Limb (tissue), 2 donors: ENCODE measurements around the gene ENPP6.

ENCODE experiments used
- DNase-seq, 2 donors: peaks; one replicate each; pipeline ENCODE4 v3.0.0-alpha.2; 2016; ENCODE audit errors: extremely low spot score in 2 of 2

The ENPP6 gene

GRCh38 chr4:184217634-184218033 lies at the start of gene ENPP6:
ENPP6 (minus strand) TSS chr4:184217873; CDS start chr4:184217819, 54 bp downstream.
- DNase-seq, result no peak

GRCh38 chr4:184267206-184267608 lies 49.5 kb upstream of the ENPP6 start:
- no peak for DNase-seq

- DNase-seq, result no peak
These were observed 48.1 kb upstream of the ENPP6 start for GRCh38 chr4:184265546-184266351.

- peak; percentile 93 to 94 for DNase-seq
These were observed 46.4 kb upstream of the ENPP6 start for GRCh38 chr4:184263910-184264732.

GRCh38 chr4:184263461-184263860 lies 45.8 kb upstream of the ENPP6 start:
- DNase-seq, result no peak

- DNase-seq, result no peak
These were observed 45.2 kb upstream of the ENPP6 start for GRCh38 chr4:184262901-184263300.

GRCh38 chr4:184261246-184261645 lies 43.6 kb upstream of the ENPP6 start:
- no peak for DNase-seq

- no peak for DNase-seq
These were observed 42.2 kb upstream of the ENPP6 start for GRCh38 chr4:184259866-184260265.

GRCh38 chr4:184259081-184259480 lies 41.4 kb upstream of the ENPP6 start:
- DNase-seq, result no peak

- DNase-seq, result peak; percentile 55 to 61
These were observed 38.4 kb upstream of the ENPP6 start for GRCh38 chr4:184255871-184256642.

- peak in 1 of 2 donors; percentile 45 for DNase-seq
These were observed 37.7 kb upstream of the ENPP6 start for GRCh38 chr4:184255361-184255760.

GRCh38 chr4:184253072-184253420 lies 35.4 kb upstream of the ENPP6 start:
- no peak for DNase-seq

GRCh38 chr4:184252136-184253071 lies 34.7 kb upstream of the ENPP6 start:
- DNase-seq, result no peak

GRCh38 chr4:184251670-184251980 lies 34.0 kb upstream of the ENPP6 start:
- no peak for DNase-seq

- DNase-seq, result peak in 1 of 2 donors; percentile 50
These were observed 33.4 kb upstream of the ENPP6 start for GRCh38 chr4:184250795-184251669.

GRCh38 chr4:184248216-184248615 lies 30.5 kb upstream of the ENPP6 start:
- no peak for DNase-seq

- DNase-seq, result no peak
These were observed 29.7 kb upstream of the ENPP6 start for GRCh38 chr4:184247421-184247820.

GRCh38 chr4:184246426-184246825 lies 28.8 kb upstream of the ENPP6 start:
- DNase-seq, result no peak

- no peak for DNase-seq
These were observed 20.5 kb upstream of the ENPP6 start for GRCh38 chr4:184238072-184238745.
